Panc1 (cell line): ENCODE measurements around the gene ARHGEF28. TPM values are rescaled to one million over a fixed set of nuclear protein-coding genes. Genes with fewer than 3 reads are reported as not detected.

Source experiments
- ATAC-seq: fragments of 200-7000 bp; cut with Tn5 transposase; 2 replicates; pipeline ENCODE4 v1.9.1; 2020; ENCODE audit warnings: mild to moderate bottlenecking, moderate library complexity
- BruUV-seq: library from RNA; stranded (reverse); fragments of 400-500 nt; replicated peaks from 2 replicates; lab custom pipeline; 2021; lab: Mats Ljungman, UMichigan
- CTCF ChIA-PET: fragments of 300-600 bp; sonication (Branson Sonifier 250); formaldehyde crosslinking; loops from one replicate; lab custom pipeline; 2022; ENCODE audit warnings: antibody characterized with exemption; lab: Charles Lee
- POLR2A ChIA-PET: fragments of 300-600 bp; sonication (Branson Sonifier 250); formaldehyde crosslinking; loops from one replicate; lab custom pipeline; 2022; ENCODE audit warnings: antibody characterized with exemption; lab: Charles Lee
- DNase-seq: peaks from one replicate; pipeline ENCODE4 v3.0.0-alpha.2; 2010; ENCODE audit warnings: low read depth, low spot score
- H3K27ac ChIP-seq: 2 replicates; pipeline ENCODE4 v1.5.1; 2011; ENCODE audit warnings: mild to moderate bottlenecking, low read length, inconsistent platforms
- H3K27me3 ChIP-seq: fragments of 200-500 bp; sonication (Bioruptor generic); 2 replicates; pipeline ENCODE4 v1.6.0; 2014; ENCODE audit warnings: low read length, inconsistent platforms; ENCODE audit not compliant: control insufficient read depth, insufficient read depth
- H3K36me3 ChIP-seq: fragments of 200-500 bp; sonication (Bioruptor generic); 2 replicates; pipeline ENCODE4 v1.5.1; 2014; ENCODE audit warnings: inconsistent platforms, mild to moderate bottlenecking, low read length, moderate library complexity; ENCODE audit not compliant: control insufficient read depth, insufficient read depth
- H3K4me1 ChIP-seq: 2 replicates; pipeline ENCODE4 v1.5.1; 2011; ENCODE audit warnings: inconsistent platforms, mild to moderate bottlenecking, low read length, moderate library complexity; ENCODE audit not compliant: control insufficient read depth, insufficient read depth
- H3K4me3 ChIP-seq, 2 experiments: 2 replicates each; pipeline ENCODE4 v1.5.1; 2011 to 2012; ENCODE audit warnings: low read depth in 2 of 2, low read length in 2 of 2, mild to moderate bottlenecking in 2 of 2, inconsistent platforms in 1 of 2, moderate library complexity in 1 of 2
- H3K9me3 ChIP-seq: fragments of 200-500 bp; sonication (Bioruptor generic); 2 replicates; pipeline ENCODE4 v1.5.1; 2014; ENCODE audit warnings: low read depth, mild to moderate bottlenecking, inconsistent platforms, low read length, moderate library complexity; ENCODE audit not compliant: control insufficient read depth, insufficient read depth
- POLR2AphosphoS5 ChIP-seq: IDR thresholded peaks from 2 replicates; pipeline ENCODE4 v1.6.1; 2012; ENCODE audit warnings: mild to moderate bottlenecking, low read depth, low read length, moderate library complexity
- SIN3A ChIP-seq: IDR thresholded peaks from 2 replicates; pipeline ENCODE4 v1.6.1; 2012; ENCODE audit warnings: low read depth, mild to moderate bottlenecking, low read length, moderate library complexity, borderline replicate concordance; ENCODE audit not compliant: insufficient read depth
- TCF7L2 ChIP-seq: IDR thresholded peaks from 2 replicates; pipeline ENCODE4 v1.6.1; 2011; ENCODE audit warnings: mild to moderate bottlenecking, low read depth, low read length, inconsistent platforms
- in situ Hi-C: cut with HindIII; loops from 2 replicates; pipeline ENCODE4 v1.10.0; 2016; ENCODE audit warnings: low sequenced_read_pairs, low pct_unique_long_range_greater_than_20kb
- intact Hi-C: fragments of 100-400 bp; cut with micrococcal nuclease; formaldehyde crosslinking; loops from one replicate; pipeline ENCODE4 v1.10.0; 2022; ENCODE audit not compliant: unreplicated experiment
- total RNA-seq: library from RNA; stranded (reverse); gene quantifications from one replicate; pipeline ENCODE4 v1.2.1, GENCODE V29; 2021; ENCODE audit not compliant: unreplicated experiment
- TF ChIP-seq, protein P1 (sequence below), 2 experiments: IDR thresholded peaks; 2 replicates each; pipeline ENCODE4 v1.6.1; 2011 to 2012; ENCODE audit warnings: low read depth in 2 of 2, control low read depth in 1 of 2, low read length in 1 of 2, mild to moderate bottlenecking in 1 of 2, moderate library complexity in 1 of 2; ENCODE audit not compliant: insufficient read depth in 1 of 2
- TF ChIP-seq, protein P2 (sequence below): fragments of 450-650 bp; IDR thresholded peaks from 2 replicates; pipeline ENCODE4 v1.5.1; 2017; ENCODE audit warnings: mild to moderate bottlenecking

ARHGEF28 gene
- total RNA-seq, 1 experiment from 2014 or later: 34.8 TPM

DNA sequence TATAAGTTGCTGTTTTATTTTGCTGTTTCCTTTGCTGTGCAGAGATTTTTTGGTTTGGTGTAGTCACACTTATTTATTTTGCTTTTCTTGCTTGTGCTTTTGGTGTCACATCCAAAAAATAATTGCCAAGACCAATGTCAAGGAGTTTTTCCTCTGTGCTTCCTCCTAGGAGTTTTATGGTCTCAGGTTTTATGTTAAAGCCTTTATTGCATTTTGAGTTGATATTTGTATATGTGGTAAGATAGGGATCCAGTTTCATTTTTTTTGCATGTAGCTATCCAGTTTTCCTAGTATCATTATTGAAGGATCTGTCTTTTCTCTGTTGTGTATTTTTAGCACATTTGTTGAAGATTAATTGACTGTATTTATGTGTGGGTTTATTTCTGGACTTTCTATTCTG, 210.6 kb downstream of the ARHGEF28 start:
- CTCF ChIA-PET: no interaction called here
- POLR2A ChIA-PET: no interaction called here
- BruUV-seq: no TSS peak

DNA sequence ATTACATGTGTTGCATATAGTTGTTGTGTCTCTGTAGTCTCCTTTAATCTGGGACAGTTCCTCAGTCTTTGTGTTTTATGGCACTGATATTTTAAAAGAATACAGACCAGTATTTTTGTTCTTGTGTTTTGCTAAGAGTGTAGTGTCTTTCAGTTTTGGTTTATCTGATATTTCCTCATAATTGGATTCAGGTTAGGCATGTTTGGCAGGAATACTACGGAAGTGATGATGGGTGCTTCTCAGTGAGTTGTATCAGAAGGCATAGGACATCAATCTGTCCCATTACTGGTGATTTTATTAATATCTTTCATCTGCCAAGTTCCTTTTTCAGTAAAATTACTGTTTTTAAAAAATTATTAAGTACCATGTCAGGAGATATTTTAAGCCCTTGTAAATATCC, 212.9 kb downstream of the ARHGEF28 start:
- CTCF ChIA-PET: no interaction called here
- Histone ChIP-seq H3K4me1 (no peaks in the 10 kb centered on the region), H3K36me3 (peaks cover 6% of the 10 kb centered on the region; the same call in 1 of the 2 replicates), H3K27ac (no peak overlapping the region), H3K27me3 (no peaks in the 10 kb centered on the region), H3K9me3 (no peaks in the 10 kb centered on the region), H3K4me3 (no peak overlapping the region)
- DNase-seq (no peak), ATAC-seq (no peak)
- no TSS peak for BruUV-seq
- POLR2A ChIA-PET: interaction anchor here (0.8 kb wide), 1 partner anchor 11 kb away, joined by 3 read pairs; no protein-coding TSS in a partner anchor
- in situ Hi-C loops: no loop called here
- no peak for TF ChIP-seq SIN3A
- intact Hi-C loops: no loop called here

More for the DNA sequence above, 210.6 kb downstream of the ARHGEF28 start:
- no peaks in the 10 kb centered on the region for H3K9me3 ChIP-seq
- no peaks in the 10 kb centered on the region for H3K27me3 ChIP-seq
- no peak overlapping the region for H3K4me3 ChIP-seq
- no peak for ATAC-seq
- intact Hi-C loops (no loop called here), in situ Hi-C loops (no loop called here)
- no peak overlapping the region for H3K27ac ChIP-seq
- peaks cover 3% of the 10 kb centered on the region; the same call in 1 of the 2 replicates for H3K36me3 ChIP-seq
- no peak for DNase-seq
- no peaks in the 10 kb centered on the region for H3K4me1 ChIP-seq
- TF ChIP-seq, protein P1, sequence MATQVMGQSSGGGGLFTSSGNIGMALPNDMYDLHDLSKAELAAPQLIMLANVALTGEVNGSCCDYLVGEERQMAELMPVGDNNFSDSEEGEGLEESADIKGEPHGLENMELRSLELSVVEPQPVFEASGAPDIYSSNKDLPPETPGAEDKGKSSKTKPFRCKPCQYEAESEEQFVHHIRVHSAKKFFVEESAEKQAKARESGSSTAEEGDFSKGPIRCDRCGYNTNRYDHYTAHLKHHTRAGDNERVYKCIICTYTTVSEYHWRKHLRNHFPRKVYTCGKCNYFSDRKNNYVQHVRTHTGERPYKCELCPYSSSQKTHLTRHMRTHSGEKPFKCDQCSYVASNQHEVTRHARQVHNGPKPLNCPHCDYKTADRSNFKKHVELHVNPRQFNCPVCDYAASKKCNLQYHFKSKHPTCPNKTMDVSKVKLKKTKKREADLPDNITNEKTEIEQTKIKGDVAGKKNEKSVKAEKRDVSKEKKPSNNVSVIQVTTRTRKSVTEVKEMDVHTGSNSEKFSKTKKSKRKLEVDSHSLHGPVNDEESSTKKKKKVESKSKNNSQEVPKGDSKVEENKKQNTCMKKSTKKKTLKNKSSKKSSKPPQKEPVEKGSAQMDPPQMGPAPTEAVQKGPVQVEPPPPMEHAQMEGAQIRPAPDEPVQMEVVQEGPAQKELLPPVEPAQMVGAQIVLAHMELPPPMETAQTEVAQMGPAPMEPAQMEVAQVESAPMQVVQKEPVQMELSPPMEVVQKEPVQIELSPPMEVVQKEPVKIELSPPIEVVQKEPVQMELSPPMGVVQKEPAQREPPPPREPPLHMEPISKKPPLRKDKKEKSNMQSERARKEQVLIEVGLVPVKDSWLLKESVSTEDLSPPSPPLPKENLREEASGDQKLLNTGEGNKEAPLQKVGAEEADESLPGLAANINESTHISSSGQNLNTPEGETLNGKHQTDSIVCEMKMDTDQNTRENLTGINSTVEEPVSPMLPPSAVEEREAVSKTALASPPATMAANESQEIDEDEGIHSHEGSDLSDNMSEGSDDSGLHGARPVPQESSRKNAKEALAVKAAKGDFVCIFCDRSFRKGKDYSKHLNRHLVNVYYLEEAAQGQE (IDR thresholded peaks at IDR 0.05; ENCODE audit: insufficient read depth in 1 of 2, low read depth in 2 of 2, low read length in 1 of 2): no peak
- TF ChIP-seq SIN3A (no peak), TCF7L2 (no peak), POLR2AphosphoS5 (no peak)
- TF ChIP-seq, protein P2, sequence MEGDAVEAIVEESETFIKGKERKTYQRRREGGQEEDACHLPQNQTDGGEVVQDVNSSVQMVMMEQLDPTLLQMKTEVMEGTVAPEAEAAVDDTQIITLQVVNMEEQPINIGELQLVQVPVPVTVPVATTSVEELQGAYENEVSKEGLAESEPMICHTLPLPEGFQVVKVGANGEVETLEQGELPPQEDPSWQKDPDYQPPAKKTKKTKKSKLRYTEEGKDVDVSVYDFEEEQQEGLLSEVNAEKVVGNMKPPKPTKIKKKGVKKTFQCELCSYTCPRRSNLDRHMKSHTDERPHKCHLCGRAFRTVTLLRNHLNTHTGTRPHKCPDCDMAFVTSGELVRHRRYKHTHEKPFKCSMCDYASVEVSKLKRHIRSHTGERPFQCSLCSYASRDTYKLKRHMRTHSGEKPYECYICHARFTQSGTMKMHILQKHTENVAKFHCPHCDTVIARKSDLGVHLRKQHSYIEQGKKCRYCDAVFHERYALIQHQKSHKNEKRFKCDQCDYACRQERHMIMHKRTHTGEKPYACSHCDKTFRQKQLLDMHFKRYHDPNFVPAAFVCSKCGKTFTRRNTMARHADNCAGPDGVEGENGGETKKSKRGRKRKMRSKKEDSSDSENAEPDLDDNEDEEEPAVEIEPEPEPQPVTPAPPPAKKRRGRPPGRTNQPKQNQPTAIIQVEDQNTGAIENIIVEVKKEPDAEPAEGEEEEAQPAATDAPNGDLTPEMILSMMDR: no peak

DNA sequence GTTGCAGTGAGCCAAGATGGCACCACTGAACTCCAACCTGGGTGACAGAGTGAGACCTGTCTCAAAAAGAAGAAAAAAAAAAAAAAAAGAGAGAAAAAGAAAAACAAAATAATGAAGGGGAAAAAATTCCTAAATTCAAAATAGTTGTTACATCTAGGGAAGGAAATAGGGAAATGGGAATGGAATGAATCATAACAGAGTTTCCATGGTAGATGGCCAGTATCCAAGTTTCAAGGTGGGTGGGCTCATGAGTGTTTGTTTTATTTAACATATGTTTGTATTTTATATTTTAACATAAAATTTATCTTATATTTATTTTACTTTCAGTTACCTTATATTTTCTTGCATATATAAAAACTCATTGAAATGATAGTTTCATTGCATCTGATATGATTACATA, 215.6 kb downstream of the ARHGEF28 start:
- in situ Hi-C loops: no loop called here
- Histone ChIP-seq H3K27me3 (no peaks in the 10 kb centered on the region), H3K4me3 (no peak overlapping the region), H3K36me3 (peaks cover 6% of the 10 kb centered on the region; the same call in 1 of the 2 replicates), H3K9me3 (no peaks in the 10 kb centered on the region), H3K27ac (no peak overlapping the region), H3K4me1 (no peaks in the 10 kb centered on the region)
- CTCF ChIA-PET: no interaction called here
- BruUV-seq: no TSS peak
- no peak for ATAC-seq
- POLR2A ChIA-PET: no interaction called here
- no peak for DNase-seq
- intact Hi-C loops: no loop called here
- TF ChIP-seq, protein P2: no peak
- TF ChIP-seq POLR2AphosphoS5: no peak
- TF ChIP-seq TCF7L2: no peak
- TF ChIP-seq, protein P1 (IDR thresholded peaks at IDR 0.05; ENCODE audit: insufficient read depth in 1 of 2, low read depth in 2 of 2, low read length in 1 of 2): no peak
- TF ChIP-seq SIN3A: no peak
